ENCODE data around the gene VWA2. TPM values are rescaled to one million over a fixed set of nuclear protein-coding genes. Genes with fewer than 3 reads are reported as not detected.
A peak's percentile ranks its signal among the peaks of the same experiment; 100 is the strongest.
"Not testable (repeated sequence)": the region's sequence is repeated elsewhere in the genome, so short reads cannot be mapped to it uniquely, and the experiment has no call there.

The VWA2 gene
- total RNA-seq, 1 donor, result 13.7 TPM

- DNase-seq (ENCODE audit: low read depth in 2 of 3, low spot score in 2 of 3), result no peak
Measured at GRCh38 chr10:114313866-114314265, 74.8 kb downstream of the VWA2 start.

GRCh38 chr10:114315566-114316420, 76.7 kb downstream of the VWA2 start:
- DNase-seq (ENCODE audit: low read depth in 2 of 3, low spot score in 2 of 3), result no peak

- no peak for DNase-seq (ENCODE audit: low read depth in 2 of 3, low spot score in 2 of 3)
Measured at GRCh38 chr10:114316744-114317143, 77.7 kb downstream of the VWA2 start.

- DNase-seq (ENCODE audit: low read depth in 2 of 3, low spot score in 2 of 3), result no peak
Measured at GRCh38 chr10:114319406-114320248, 80.6 kb downstream of the VWA2 start.

GRCh38 chr10:114320249-114321116, 81.4 kb downstream of the VWA2 start:
- no peak for DNase-seq (ENCODE audit: low read depth in 2 of 3, low spot score in 2 of 3)

- DNase-seq (ENCODE audit: low read depth in 2 of 3, low spot score in 2 of 3), result no peak
Measured at GRCh38 chr10:114322344-114322743, 83.3 kb downstream of the VWA2 start.

- DNase-seq (ENCODE audit: low read depth in 2 of 3, low spot score in 2 of 3), result no peak
Measured at GRCh38 chr10:114323023-114323422, 84.0 kb downstream of the VWA2 start.

- no peak for DNase-seq (ENCODE audit: low read depth in 2 of 3, low spot score in 2 of 3)
Measured at GRCh38 chr10:114326795-114327194, 87.7 kb downstream of the VWA2 start.

- no peak for DNase-seq (ENCODE audit: low read depth in 2 of 3, low spot score in 2 of 3)
Measured at GRCh38 chr10:114327537-114328440, 88.7 kb downstream of the VWA2 start.

GRCh38 chr10:114328441-114328812, 89.4 kb downstream of the VWA2 start:
- DNase-seq (ENCODE audit: low read depth in 2 of 3, low spot score in 2 of 3), result no peak

- DNase-seq (ENCODE audit: low read depth in 2 of 3, low spot score in 2 of 3), result no peak
Measured at GRCh38 chr10:114328874-114329273, 89.8 kb downstream of the VWA2 start.

GRCh38 chr10:114329634-114330365, 90.7 kb downstream of the VWA2 start:
- no peak for DNase-seq (ENCODE audit: low read depth in 2 of 3, low spot score in 2 of 3)

GRCh38 chr10:114332301-114333192, 93.5 kb downstream of the VWA2 start:
- no peak for DNase-seq (ENCODE audit: low read depth in 2 of 3, low spot score in 2 of 3)

- not testable (repeated sequence) for DNase-seq (ENCODE audit: low read depth in 2 of 3, low spot score in 2 of 3)
Measured at GRCh38 chr10:114333441-114333840, 94.4 kb downstream of the VWA2 start.

GRCh38 chr10:114334301-114334700, 95.2 kb downstream of the VWA2 start:
- DNase-seq (ENCODE audit: low read depth in 2 of 3, low spot score in 2 of 3), result peak in 1 of 3 donors; percentile 32

GRCh38 chr10:114335614-114336013, 96.6 kb downstream of the VWA2 start:
- no peak for DNase-seq (ENCODE audit: low read depth in 2 of 3, low spot score in 2 of 3)

- no peak for DNase-seq (ENCODE audit: low read depth in 2 of 3, low spot score in 2 of 3)
Measured at GRCh38 chr10:114336823-114337509, 97.9 kb downstream of the VWA2 start.
